Cardiac fibroblast (primary cell): Measurements from ENCODE around the gene NOX3.

Source experiments
- DNase-seq, 2 donors: peaks; one replicate each; pipeline versions ENCODE4 v3.0.0 to v3.0.0-alpha.2; 2010; ENCODE audit warnings: low read depth in 2 of 2
- H3K4me3 ChIP-seq, 2 donors: replicated peaks in 1 of 2; 1 replicate in 1 of 2; 2 replicates in 1 of 2; pipeline ENCODE4 v1.5.1; 2011; ENCODE audit warnings: low read depth in 2 of 2, low read length in 2 of 2, mild to moderate bottlenecking in 2 of 2, moderate library complexity in 1 of 2
- TF ChIP-seq, protein P1 (sequence below): IDR thresholded peaks from one replicate; pipeline ENCODE4 v1.5.1; 2011; ENCODE audit warnings: low read depth, mild to moderate bottlenecking, low read length, inconsistent platforms

Gene NOX3

DNA sequence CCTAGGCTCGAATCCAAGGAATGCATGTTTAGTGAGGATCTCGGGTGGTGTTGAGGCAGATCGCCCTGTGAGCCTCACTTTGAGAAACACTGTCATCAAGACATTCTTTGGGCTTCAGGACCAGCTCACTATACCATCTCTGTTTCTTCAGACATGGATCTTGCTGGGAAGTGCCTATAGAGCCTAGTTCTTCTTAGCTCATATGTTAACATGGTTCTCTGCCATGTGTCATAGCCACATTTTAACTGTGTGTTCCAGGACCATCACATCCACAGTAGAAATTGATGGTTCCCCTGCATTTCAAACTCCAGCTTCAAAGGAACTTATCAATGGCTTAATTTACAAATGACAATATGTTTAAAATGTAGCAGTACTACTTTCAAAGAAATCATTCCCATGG, 57.4 kb downstream of the NOX3 start:
- TF ChIP-seq, protein P1, sequence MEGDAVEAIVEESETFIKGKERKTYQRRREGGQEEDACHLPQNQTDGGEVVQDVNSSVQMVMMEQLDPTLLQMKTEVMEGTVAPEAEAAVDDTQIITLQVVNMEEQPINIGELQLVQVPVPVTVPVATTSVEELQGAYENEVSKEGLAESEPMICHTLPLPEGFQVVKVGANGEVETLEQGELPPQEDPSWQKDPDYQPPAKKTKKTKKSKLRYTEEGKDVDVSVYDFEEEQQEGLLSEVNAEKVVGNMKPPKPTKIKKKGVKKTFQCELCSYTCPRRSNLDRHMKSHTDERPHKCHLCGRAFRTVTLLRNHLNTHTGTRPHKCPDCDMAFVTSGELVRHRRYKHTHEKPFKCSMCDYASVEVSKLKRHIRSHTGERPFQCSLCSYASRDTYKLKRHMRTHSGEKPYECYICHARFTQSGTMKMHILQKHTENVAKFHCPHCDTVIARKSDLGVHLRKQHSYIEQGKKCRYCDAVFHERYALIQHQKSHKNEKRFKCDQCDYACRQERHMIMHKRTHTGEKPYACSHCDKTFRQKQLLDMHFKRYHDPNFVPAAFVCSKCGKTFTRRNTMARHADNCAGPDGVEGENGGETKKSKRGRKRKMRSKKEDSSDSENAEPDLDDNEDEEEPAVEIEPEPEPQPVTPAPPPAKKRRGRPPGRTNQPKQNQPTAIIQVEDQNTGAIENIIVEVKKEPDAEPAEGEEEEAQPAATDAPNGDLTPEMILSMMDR = no peak
- no peak for DNase-seq
- no peak overlapping the region for H3K4me3 ChIP-seq

DNA sequence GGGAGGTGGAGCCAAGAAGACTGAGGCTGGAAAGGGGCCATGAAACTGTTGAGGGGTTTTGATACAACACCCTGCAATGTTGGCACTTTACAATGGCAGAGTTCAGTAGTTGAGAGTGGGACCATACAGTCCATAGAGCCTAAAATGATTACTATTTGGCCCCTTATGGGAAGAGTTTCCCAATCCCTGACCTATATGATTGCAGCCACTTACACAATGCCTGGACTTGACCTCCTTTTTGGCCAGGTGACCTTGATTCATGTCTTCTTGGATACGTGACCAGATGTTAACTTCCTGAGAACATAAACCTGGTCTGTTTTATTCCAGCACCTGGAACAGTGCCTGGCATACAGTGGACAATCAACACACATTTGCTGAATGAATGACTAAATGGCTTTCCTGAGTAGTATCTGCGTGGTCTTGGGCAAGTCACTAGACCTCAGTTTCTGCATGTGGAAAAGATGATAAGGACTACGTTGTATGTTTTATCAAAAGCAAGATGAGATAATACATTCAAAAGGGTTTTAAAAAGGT, 58.4 kb downstream of the NOX3 start:
- DNase-seq = no peak
- TF ChIP-seq, protein P1 = no peak
- no peak overlapping the region for H3K4me3 ChIP-seq

DNA sequence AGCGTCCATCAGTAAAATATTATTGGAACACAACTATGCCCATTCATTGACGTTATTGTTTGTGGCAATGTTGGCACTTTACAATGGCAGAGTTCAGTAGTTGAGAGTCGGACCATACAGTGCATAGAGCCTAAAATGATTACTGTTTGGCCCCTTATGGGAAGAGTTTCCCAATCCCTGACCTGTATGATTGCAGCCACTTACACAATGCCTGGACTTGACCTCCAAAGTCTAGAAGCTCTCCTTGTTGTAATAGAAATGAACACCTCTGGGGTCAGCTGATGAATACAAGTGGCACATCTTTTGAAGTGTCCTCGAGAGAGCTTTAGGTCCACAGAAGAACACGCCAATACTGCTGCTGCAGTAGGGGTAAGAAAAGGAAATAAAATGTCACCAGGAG, 59.0 kb downstream of the NOX3 start:
- no peak for DNase-seq
- TF ChIP-seq, protein P1 = no peak
- H3K4me3 ChIP-seq = no peak overlapping the region

- no peak for DNase-seq
- no peak overlapping the region for H3K4me3 ChIP-seq
- TF ChIP-seq, protein P1 = no peak
These were observed 60.3 kb downstream of the NOX3 start for GRCh38 chr6:155395339-155395738.

DNA sequence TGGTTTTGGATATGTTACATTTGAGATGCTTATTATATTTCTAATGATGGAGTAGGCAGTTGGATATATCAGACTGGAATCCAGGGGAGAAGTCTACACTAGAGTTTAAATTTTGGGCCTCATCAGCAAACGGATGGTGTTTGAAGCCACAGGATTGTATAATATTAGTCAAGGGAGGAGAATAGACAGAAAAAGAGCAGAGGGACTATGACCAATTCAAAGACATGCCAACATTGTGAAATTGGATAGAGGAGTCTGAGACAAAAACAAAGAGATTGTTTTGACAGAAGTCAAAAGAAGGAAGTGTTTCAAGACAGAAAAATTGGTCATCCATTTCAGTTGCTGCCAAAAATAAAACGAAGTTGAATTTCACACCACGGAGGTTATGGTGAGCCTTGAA, 66.5 kb downstream of the NOX3 start:
- TF ChIP-seq, protein P1 = no peak
- DNase-seq = peak; percentile 43 to 88
- no peak overlapping the region for H3K4me3 ChIP-seq

GRCh38 chr6:155388591-155388990, 67.0 kb downstream of the NOX3 start:
- TF ChIP-seq, protein P1 = no peak
- peak in 1 of 2 donors; percentile 49 for DNase-seq
- H3K4me3 ChIP-seq = no peak overlapping the region

- no peak overlapping the region for H3K4me3 ChIP-seq
- TF ChIP-seq, protein P1 = no peak
- DNase-seq = no peak
These were observed 68.2 kb downstream of the NOX3 start for GRCh38 chr6:155387481-155387880.
